B cell (primary cell): ENCODE results near the gene ERBB3. TPM values are rescaled to one million over a fixed set of nuclear protein-coding genes. Genes with fewer than 3 reads are reported as not detected.

Experiments
- ATAC-seq: fragments of 200-7000 bp; cut with Tn5 transposase; one replicate; pipeline ENCODE4 v1.10.0; 2021; ENCODE audit warnings: low read depth, mild to moderate bottlenecking, moderate number of reproducible peaks, moderate library complexity
- CTCF ChIA-PET: fragments of 350-600 bp; sonication (Branson Sonifier 250); formaldehyde crosslinking; loops from one replicate; lab custom pipeline; 2021; ENCODE audit warnings: antibody characterized with exemption, inconsistent platforms; lab: Charles Lee
- POLR2A ChIA-PET: fragments of 350-600 bp; sonication (Branson Sonifier 250); formaldehyde crosslinking; loops from one replicate; lab custom pipeline; 2021; ENCODE audit warnings: antibody characterized with exemption; lab: Charles Lee
- DNase-seq: peaks from one replicate; pipeline ENCODE4 v3.0.0; 2013
- H2AFZ ChIP-seq: 2 replicates; pipeline ENCODE4 v1.6.1; 2012; ENCODE audit warnings: mild to moderate bottlenecking, low read depth, low read length; ENCODE audit not compliant: insufficient read depth, poor library complexity, severe bottlenecking
- H3K27ac ChIP-seq, 2 donors: 1 replicate in 1 of 2; 2 replicates in 1 of 2; pipeline ENCODE4 v1.5.1; 2012 to 2013; ENCODE audit warnings: low read length in 2 of 2, mild to moderate bottlenecking in 2 of 2, moderate library complexity in 1 of 2
- H3K27me3 ChIP-seq, 4 experiments: fragments of 200-600 bp in 1 of 4; sonication (generic) in 1 of 4; replicated peaks in 1 of 4; 1 replicate in 2 of 4; 2 replicates in 2 of 4; pipeline versions ENCODE4 v1.6.1 to v1.7.0; 2013 to 2016; ENCODE audit warnings: low read length in 3 of 4, mild to moderate bottlenecking in 2 of 4, mixed read lengths in 1 of 4, moderate library complexity in 1 of 4; ENCODE audit not compliant: insufficient read depth in 4 of 4, control insufficient read depth in 3 of 4; ENCODE audit errors: control extremely low read depth in 1 of 4
- H3K36me3 ChIP-seq, 2 experiments: replicated peaks in 1 of 2; 1 replicate in 1 of 2; 2 replicates in 1 of 2; pipeline versions ENCODE4 v1.6.1 to v1.7.1; 2013; ENCODE audit warnings: low read length in 1 of 2; ENCODE audit not compliant: insufficient read depth in 2 of 2, control insufficient read depth in 1 of 2; ENCODE audit errors: control extremely low read depth in 1 of 2, extremely low read depth in 1 of 2
- H3K4me1 ChIP-seq, 2 donors: fragments of 200-600 bp in 1 of 2; sonication (generic) in 1 of 2; 1 replicate in 1 of 2; 2 replicates in 1 of 2; pipeline versions ENCODE4 v1.5.1 to v1.6.1; 2013 to 2017; ENCODE audit warnings: low read length in 2 of 2; ENCODE audit not compliant: control insufficient read depth in 2 of 2, insufficient read depth in 2 of 2
- H3K4me2 ChIP-seq: replicated peaks from 2 replicates; pipeline ENCODE3; 2012; ENCODE audit warnings: mild to moderate bottlenecking, low read depth, low read length; ENCODE audit not compliant: poor library complexity, severe bottlenecking
- H3K4me3 ChIP-seq, 5 experiments: fragments of 200-600 bp in 1 of 5; sonication (generic) in 1 of 5; 1 replicate in 3 of 5; 2 replicates in 2 of 5; pipeline versions ENCODE4 v1.5.1 to v1.7.0; 2011 to 2016; ENCODE audit warnings: low read length in 4 of 5, mild to moderate bottlenecking in 4 of 5, low read depth in 2 of 5, control low read depth in 1 of 5, moderate library complexity in 1 of 5; ENCODE audit not compliant: insufficient read depth in 1 of 5; ENCODE audit errors: control extremely low read depth in 1 of 5, extremely low read depth in 1 of 5
- H3K79me2 ChIP-seq: fragments of 200-600 bp; sonication (generic); one replicate; pipeline ENCODE4 v1.6.0; 2016; ENCODE audit warnings: low read length; ENCODE audit not compliant: control insufficient read depth, insufficient read depth
- H3K9ac ChIP-seq: fragments of 200-600 bp; sonication (generic); 2 replicates; pipeline ENCODE4 v1.6.1; 2017; ENCODE audit warnings: mild to moderate bottlenecking, low read length, moderate library complexity
- H3K9me3 ChIP-seq, 3 donors: one replicate each; pipeline versions ENCODE4 v1.6.1 to v1.7.1; 2013; ENCODE audit warnings: low read length in 2 of 3; ENCODE audit not compliant: control insufficient read depth in 2 of 3, insufficient read depth in 1 of 3; ENCODE audit errors: control extremely low read depth in 1 of 3
- H4K20me1 ChIP-seq: 2 replicates; pipeline ENCODE4 v1.6.0; 2012; ENCODE audit warnings: mild to moderate bottlenecking, low read length; ENCODE audit not compliant: insufficient read depth, control insufficient read depth, poor library complexity, severe bottlenecking
- H3K27ac Mint-ChIP-seq: one replicate; pipeline ENCODE4 v1.8.0; 2021; ENCODE audit warnings: mixed read lengths
- H3K27me3 Mint-ChIP-seq: one replicate; pipeline ENCODE4 v1.8.0; 2021; ENCODE audit warnings: mixed read lengths
- H3K4me1 Mint-ChIP-seq: one replicate; pipeline ENCODE4 v1.8.0; 2021; ENCODE audit warnings: mixed read lengths
- H3K4me3 Mint-ChIP-seq: one replicate; pipeline ENCODE4 v1.8.0; 2021; ENCODE audit warnings: mixed read lengths
- H3K9me3 Mint-ChIP-seq: one replicate; pipeline ENCODE4 v1.8.0; 2022; ENCODE audit warnings: mixed read lengths; ENCODE audit not compliant: insufficient read depth
- CTCF ChIP-seq: fragments of 200-600 bp; IDR thresholded peaks from one replicate; pipeline ENCODE4 v1.8.0; 2022; ENCODE audit warnings: antibody characterized with exemption, mild to moderate bottlenecking
- EZH2 ChIP-seq: IDR thresholded peaks from 2 replicates; pipeline ENCODE4 v1.6.1; 2012; ENCODE audit warnings: borderline replicate concordance, low read depth, mild to moderate bottlenecking, moderate library complexity, low read length; ENCODE audit not compliant: insufficient read depth, poor library complexity, severe bottlenecking
- WGBS: methylation state at CpG from one replicate; pipeline ENCODE4 v1.1.5; 2013; ENCODE audit warnings: missing lambda C conversion rate; ENCODE audit not compliant: insufficient coverage; 5-methylcytosine and 5-hydroxymethylcytosine counted together
- intact Hi-C: fragments of 100-400 bp; cut with micrococcal nuclease; formaldehyde crosslinking; loops from one replicate; pipeline ENCODE4 v1.10.0; 2022
- polyA plus RNA-seq: library from polyadenylated mRNA; depleted of rRNA; stranded (reverse); fragments of >200 nt; gene quantifications from 2 replicates; pipeline ENCODE4 v1.2.3, GENCODE V29; 2012
- total RNA-seq, 2 donors: library from RNA; stranded (reverse); fragments of 120-200 nt in 1 of 2; gene quantifications; 1 replicate in 1 of 2; 2 replicates in 1 of 2; pipeline versions ENCODE4 v1.2.3 to v1.2.4, GENCODE V29; 2013 to 2022

ERBB3 gene
- total and polyA plus RNA-seq, 2 donors (not counting 1 experiment from before 2014, with no cell fraction given), result 0.10 TPM; not detected in 1

GRCh38 chr12:56101045-56101444, 21.1 kb downstream of the ERBB3 start:
- Histone ChIP-seq H3K79me2 (peaks cover 17% of the 10 kb centered on the region), H3K4me1 (peaks cover 18 to 21% of the 10 kb centered on the region in 2 donors), H3K4me3 (no peak overlapping the region), H3K9me3 (no peaks in the 10 kb centered on the region), H4K20me1 (no peaks in the 10 kb centered on the region), H2AFZ (no peak overlapping the region), H3K4me2 (no peak overlapping the region), H3K27me3 (peaks cover 0 to 7% (median 0%) of the 10 kb centered on the region in 4 experiments), H3K9ac (no peak overlapping the region), H3K27ac (no peak overlapping the region), H3K36me3 (no peaks in the 10 kb centered on the region)
- Mint-ChIP-seq H3K4me1 (peaks cover 30% of the 10 kb centered on the region), H3K4me3 (no peak overlapping the region), H3K9me3 (no peaks in the 10 kb centered on the region), H3K27ac (no peak overlapping the region), H3K27me3 (peaks cover 6% of the 10 kb centered on the region)
- CTCF ChIA-PET, result no interaction called here
- TF ChIP-seq EZH2 (no peak), CTCF (no peak)
- DNase-seq, result no peak
- POLR2A ChIA-PET, result interaction anchor here (0.7 kb wide), 1 partner anchor 89 kb away, joined by 5 read pairs; no protein-coding TSS in a partner anchor
- intact Hi-C loops, result loop anchor here (5.0 kb wide), 1 partner anchor 129 kb away; the partner anchor contains the start of gene RAB5B
- 90% methylated on average over 7 of the region's 14 CpGs for WGBS
- ATAC-seq, result no peak

GRCh38 chr12:56102683-56103065, 22.7 kb downstream of the ERBB3 start:
- Histone ChIP-seq H3K36me3 (peaks cover 0 to 12% of the 10 kb centered on the region in 2 experiments), H3K4me1 (peaks cover 18 to 23% of the 10 kb centered on the region in 2 donors), H2AFZ (no peak overlapping the region), H3K79me2 (peaks cover 27% of the 10 kb centered on the region), H3K9me3 (no peaks in the 10 kb centered on the region), H3K4me3 (no peak overlapping the region), H4K20me1 (no peaks in the 10 kb centered on the region), H3K27me3 (peaks cover 0 to under 1% (median 0%) of the 10 kb centered on the region in 4 experiments), H3K4me2 (no peak overlapping the region), H3K27ac (no peak overlapping the region), H3K9ac (no peak overlapping the region)
- peak overlapping the region; percentile 29 for H3K4me3 Mint-ChIP-seq
- peaks cover 38% of the 10 kb centered on the region for H3K4me1 Mint-ChIP-seq
- peak overlapping the region; percentile 59 for H3K27ac Mint-ChIP-seq
- no peaks in the 10 kb centered on the region for H3K27me3 Mint-ChIP-seq
- ChIA-PET POLR2A (no interaction called here), CTCF (interaction anchor here (0.6 to 3.7 kb wide), 4 partner anchors 13 to 87 kb away, joined by 3 to 34 read pairs (median 7); partner anchors contain the start of genes RPL41, SMARCC2 and ZC3H10)
- TF ChIP-seq EZH2 (no peak), CTCF (no peak)
- DNase-seq (no peak), ATAC-seq (no peak)
- H3K9me3 Mint-ChIP-seq, result no peaks in the 10 kb centered on the region
- intact Hi-C loops, result loop anchor here (5.0 kb wide), 1 partner anchor 130 kb away; the partner anchor contains the start of gene RAB5B
- WGBS, result no CpG with 5 or more reads among the region's 1 CpG
